AG20443 (cell line): Measurements from ENCODE around the gene COX19.
"Not testable (repeated sequence)": the region's sequence is repeated elsewhere in the genome, so short reads cannot be mapped to it uniquely, and the experiment has no call there.

ENCODE experiments used
- DNase-seq: peaks from one replicate; pipeline ENCODE4 v3.0.0; 2012; ENCODE audit warnings: low spot score, mixed read lengths

The COX19 gene

DNA sequence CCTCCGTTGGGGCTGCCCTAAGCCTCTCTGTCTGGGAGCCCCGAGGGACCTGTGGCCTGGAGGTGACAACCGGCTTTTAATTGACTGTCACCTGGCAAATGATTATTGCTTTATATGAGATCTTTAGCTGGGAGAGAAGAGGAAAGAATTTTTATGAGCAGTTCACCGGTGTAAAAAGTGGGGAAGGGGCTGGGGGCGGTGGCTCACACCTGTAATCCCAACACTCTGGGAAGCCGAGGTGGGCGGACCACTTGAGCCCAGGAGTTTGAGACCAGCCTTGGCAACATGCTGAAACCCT, 2.6 kb upstream of the COX19 start:
- DNase-seq, result no peak

DNA sequence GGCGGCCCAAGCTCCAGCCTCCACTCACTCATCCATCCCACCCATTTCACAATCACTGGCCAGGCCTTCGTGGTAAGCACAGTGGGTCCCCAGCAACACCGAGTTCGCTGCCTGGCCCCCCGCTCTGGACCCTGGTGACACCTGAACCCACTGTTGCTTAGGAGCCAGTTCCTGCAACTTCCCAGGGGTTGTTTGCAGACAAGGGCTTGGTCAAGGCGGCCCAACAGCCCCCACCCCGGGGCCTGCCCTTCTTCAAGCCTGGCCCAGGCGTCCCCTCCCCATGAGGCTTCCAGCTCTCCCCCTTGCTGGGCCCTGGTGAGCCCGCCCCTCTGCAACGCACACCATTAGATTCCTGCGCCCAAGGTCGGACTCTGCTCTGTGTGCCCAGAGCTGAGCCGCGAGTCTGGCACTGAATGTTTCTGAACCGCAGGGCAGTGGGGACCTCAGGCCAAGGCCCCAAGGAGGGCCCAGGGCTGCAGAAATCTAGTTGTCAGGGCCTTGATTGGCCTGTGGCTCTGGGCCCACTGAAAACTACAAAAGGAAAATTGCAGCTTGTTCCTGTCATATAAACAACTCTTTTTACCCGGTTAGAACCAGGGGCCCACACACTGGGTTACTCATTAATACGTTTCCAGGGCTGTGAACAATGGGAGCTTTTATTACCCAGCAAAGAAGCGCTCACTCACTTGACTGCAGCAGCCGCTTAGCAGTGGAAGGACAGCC, 2.1 kb upstream of the COX19 start:
- no peak for DNase-seq

DNA sequence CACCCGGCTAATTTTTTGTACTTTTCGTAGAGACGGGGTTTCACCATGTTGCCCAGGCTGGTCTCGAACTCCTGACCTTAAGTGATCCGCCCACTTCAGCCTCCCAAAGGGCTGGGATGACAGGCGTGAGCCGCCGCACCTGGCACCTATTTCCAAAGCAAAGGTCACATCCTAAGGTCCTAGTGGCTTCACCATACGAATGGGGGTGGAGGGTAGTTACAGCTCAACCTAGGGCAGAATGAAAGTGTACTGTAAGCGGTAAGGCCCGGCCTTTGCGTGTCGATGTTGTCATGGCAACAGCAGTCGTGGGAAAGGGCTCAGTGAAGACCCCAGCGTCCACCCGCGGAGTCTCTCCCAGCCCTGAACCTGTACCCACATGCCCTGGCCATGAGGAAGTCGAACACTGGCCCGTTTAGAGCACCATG, 1.6 kb upstream of the COX19 start:
- DNase-seq, result no peak

DNA sequence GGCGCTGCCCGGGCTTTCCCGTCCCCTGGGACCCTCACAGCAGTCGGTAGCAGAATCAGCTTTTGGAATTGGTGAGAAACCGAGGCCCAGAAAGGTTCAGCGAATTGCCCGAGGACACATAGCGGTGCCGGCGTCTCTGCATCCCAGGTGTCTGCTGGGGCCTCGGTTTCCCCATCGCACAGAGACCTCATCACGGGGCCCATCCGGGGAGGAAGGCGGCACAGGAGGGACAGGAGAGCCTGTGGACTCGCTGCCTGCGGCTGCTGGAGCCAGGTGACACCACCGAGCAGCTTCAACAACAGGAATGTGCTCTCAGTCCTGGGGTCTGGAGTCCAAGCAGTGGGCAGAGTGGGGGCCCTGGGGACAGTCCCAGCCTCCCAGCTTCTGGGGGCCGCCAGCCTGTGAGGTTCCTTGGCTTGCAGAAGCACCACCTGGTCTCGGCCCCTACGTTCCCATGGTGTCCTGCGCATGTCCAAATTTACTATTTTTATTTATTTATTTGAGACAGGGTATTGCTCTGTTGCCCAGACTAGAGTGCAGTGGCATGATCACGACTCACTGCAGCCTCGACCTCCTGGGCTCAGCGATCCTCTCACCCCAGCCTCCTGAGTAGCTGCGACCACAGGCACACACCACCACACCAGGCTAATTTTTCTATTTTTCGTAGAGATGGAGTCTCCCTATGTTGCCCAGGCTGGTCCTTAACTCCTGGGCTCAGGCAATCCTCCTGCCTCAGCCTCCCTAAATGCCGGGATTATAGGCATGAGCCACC, 539 bp upstream of the COX19 start:
- DNase-seq, result no peak

DNA sequence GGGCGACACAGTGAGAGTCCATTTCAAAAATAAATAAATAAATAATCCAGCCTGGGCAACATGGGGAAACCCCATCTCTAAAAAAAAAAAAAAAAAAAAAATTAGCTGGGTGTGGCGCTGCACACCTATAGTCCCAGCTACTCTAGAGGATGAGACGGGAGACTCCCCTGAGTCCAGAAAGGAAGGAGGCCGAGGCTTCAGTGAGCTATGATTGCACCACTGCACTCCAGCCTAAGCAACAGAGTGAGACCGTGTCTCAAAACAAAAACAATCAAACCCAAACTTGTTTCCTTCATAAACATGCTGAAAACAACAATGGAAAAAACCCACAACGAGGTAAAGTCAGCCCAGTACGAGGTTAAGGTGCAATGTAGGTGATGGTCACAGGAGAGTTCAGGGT, 1.2 kb downstream of the COX19 start:
- DNase-seq, result no peak

DNA sequence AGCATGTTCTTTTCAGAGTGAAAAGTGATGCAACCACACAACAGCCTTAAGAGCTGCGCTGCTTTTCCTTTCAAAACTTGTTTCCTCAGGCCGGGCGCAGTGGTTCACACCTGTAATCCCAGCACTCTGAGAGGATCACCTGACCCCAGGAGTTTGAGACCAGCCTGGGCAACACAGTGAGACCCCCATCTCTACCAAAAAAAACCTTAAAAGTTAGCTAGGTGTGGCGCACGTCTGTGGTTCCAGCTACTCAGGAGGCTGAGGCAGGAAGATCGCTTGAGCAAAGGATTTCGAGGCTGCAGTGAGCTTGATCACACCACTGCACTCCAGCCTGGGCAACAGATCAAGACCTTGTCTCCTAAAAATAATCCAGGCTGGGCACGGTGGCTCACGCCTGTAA, 2.0 kb downstream of the COX19 start:
- DNase-seq, result no peak

DNA sequence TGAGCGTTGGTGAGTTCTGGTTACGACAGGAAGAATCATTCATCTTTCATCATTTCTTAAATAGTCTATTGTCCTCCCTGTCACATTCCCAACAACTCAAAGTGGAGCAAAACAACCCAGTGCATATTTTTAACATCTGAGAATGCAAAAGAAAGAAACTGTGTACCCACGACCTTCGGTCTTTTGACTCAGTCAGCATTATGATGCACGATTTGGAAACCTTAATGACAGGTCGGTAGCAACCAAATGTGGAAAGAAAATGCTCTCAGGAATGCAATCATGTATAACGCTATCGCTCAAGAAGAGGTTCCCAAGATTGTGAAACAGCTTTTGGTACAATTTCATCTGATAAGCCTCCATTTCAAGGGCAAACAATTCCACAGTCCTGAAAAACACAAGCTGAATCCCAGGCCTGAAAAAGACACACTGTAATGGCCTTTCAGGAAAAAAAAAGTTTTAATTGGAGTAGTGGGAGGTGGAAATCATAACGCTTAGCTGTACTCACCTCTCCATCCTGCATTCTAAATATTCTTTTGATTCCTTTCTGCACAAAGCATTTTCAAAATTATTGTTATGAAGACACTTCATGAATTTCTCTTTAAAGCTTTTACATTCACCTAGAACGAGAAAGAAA, 2.6 kb downstream of the COX19 start:
- no peak for DNase-seq

DNA sequence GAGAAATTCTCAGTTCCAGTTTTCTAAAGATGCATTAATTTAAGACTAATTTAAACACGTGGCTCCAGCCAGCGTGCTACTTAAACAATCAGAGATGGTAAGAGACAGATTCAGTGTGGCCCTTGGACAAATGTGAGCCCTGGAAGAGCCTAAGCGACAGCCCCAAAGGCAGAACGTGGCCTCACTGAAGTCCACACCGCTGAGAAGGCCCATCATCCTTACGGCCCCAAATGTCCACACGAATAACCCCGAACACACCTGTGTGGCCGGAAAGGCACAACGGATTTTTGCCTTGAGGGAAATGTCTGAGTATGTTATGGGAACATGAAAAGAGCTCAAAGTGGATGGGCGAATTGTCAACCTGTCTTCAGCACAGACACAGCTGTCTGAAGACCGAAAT, 3.2 kb downstream of the COX19 start:
- DNase-seq, result no peak

DNA sequence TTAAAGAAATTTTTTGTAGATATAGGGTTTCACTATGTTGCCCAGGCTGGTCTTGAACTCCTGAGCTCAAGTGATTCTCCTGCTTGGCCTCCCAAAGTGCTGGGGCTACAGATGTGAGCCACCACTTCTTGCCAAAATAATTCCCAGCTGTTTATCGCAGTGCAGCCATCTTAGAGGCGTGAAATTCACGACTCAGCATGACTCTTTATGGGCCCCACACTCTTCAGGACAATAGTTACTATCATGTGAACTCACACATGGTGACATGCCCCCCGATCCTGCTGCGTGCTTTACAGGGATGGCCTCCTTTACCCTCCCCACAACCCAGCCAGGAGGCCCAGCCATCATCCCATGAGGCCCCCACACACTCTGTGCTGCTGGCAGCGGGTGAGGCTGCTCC, 4.6 kb downstream of the COX19 start:
- DNase-seq, result no peak

DNA sequence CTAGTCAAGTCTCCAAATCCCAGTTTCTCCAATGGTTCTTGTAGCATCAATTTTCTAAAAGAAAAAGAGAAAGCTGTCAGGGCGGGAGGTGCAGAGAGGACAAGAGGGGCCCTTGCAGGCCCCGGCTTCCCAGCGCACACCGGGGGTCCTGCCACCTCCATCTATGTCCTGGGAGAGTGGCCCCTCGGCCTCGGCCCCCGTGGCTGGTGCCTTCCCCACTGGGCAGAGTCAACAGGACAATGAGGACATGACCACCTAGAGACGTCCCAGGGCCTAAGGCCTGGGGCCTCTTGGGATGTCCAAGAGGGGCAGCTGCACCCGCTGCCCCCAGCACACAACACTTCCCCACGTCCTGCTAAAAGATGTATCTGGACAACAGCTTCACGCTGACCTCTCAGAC, 5.9 kb downstream of the COX19 start:
- no peak for DNase-seq

DNA sequence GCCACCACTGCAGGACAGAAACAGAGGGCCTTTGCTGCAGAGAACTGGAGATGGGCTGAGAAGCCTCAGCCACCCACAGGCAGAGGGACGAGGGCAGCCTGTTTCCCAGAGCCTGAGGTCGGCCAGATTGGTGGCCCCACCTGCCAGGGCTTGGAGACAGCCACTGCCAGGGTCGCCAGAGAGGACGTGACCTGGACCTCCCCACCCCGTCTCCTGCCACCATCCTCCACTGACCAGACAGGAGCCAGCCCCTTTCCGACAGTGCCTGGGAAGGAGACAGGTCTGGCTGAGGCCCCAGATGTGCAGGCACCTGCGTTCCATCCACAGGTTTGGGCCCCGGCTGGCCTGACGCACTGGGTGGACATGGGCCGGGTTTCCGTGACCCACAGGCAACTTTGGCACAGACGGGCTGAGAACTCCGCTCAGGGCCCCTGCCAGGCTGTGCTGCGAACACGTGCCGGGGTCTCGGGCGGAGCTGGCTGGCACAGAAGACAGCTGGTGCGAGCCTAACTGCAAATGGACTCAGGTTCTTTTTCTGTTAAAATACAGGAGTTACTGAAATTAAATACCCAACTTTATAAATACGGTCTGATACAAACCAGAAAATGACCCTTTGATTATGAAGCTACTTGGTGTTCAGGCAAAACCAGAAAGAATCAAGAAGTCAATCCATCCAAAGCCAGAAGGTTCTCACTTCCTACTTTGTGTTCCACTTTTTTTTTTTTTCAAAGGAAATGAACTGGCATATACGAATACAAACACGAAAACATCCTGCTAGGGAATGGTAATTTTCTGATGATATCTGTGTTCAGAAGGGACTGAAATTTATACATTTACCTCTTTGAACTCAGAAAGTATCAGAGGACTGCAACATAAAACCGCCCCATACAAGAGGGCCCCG, 6.9 kb downstream of the COX19 start:
- DNase-seq, result no peak

DNA sequence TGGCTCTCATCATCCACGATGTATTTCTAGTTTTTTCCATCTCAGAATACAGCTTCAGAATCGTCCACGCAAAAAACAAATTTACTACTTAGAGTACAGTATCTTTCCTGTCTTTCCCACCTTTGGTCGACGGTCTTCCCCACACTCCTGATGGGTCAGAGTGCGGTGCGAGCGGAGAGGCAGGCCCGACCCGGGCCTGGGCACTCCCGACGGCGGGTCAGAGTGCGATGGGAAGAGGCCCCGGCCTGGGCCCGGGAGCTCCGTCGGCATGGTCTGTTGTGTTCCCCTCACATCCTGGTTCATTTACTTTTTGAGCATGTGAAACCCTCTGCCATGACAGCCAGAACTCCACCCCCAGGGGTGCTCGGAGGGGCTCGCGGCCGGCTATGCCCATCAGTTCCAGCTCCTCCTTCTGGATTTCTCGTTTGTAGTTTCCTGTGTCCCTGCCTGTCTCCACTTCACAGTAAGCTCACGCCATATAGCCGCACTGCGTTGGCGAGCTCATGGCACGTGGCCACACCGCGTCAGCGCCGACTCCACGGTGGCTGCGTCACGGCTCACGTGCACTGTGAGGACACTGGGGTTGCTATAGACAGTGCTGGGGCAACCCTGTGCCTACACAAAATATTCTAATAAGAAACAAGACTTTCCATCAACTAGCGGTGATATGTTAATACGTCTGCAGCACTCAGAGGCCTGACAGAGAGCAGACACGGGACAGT, 7.8 kb downstream of the COX19 start:
- DNase-seq, result no peak

DNA sequence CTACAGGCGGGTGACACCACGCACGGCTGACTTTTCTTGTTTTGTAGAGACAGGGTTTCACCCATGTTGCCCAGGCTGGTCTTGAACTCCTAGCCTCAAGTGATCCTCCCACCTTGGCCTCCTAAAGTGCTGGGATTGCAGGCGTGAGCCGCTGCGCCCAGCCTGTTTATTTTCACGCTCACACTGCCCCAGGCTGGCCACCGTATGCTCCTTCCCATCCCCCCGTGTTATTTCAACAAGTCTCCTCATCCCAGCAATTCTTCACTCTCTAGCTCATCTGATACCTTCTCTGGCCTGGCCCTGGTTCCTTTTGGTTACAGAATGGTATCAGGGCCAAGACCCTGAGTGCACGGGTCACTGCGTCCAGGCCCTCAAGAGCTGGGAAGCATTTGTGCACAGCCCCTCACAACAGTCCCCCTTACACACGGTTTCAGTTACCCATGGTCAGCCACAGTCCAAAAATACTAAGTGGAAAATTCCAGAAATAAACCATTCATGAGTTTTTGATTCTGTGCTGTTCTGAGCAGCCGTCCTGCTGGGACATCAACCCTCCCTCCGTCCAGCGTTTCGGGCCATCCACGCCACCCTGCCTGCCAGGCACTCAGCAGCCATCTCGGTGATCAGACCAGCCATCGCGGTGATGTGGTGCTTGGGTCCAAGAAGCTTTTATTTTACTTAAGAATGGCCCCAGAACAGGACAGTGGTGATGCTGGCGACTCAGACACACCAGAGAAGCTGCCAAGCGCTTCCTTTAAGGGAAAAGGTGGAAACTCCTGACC, 8.9 kb downstream of the COX19 start:
- no peak for DNase-seq

DNA sequence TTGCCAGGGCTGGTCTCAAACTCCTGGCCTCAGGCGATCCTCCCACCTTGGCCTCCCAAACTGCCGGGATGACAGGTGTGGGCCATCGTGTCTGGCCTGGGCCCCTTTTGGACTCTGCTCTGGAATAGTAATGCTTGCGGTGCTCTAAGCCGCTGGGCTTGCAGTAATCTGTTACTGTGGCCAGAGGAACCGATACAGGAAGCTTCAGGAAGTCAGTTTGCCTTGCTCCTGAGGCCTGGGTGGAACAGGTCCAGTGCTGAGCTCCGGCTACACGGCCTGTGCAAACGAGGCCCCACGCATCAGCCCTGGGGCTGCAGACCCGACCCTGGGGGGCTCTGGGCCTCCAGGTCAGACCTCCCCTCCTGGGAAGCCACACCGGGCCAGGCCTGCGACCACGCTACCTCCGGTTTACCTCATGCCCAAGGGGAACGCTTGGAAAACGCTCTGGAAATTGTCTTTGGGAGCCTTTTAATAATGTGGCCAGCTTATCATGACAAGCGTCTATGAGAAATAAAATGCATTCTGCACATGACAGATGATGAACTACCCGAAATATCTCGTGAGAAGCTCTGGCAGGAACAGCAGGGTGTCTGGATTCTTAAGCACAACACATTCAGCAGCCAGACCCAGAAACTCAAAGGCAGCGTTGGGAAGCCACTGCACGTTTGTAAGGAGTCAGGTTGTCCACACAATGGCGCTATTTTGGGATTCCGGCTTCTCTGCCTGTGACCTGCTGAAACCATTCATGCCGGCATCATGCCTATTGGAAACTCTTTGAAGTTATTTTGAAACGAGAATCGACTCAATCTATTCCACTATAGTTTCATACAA, 10.7 kb downstream of the COX19 start:
- peak; percentile 77 for DNase-seq

DNA sequence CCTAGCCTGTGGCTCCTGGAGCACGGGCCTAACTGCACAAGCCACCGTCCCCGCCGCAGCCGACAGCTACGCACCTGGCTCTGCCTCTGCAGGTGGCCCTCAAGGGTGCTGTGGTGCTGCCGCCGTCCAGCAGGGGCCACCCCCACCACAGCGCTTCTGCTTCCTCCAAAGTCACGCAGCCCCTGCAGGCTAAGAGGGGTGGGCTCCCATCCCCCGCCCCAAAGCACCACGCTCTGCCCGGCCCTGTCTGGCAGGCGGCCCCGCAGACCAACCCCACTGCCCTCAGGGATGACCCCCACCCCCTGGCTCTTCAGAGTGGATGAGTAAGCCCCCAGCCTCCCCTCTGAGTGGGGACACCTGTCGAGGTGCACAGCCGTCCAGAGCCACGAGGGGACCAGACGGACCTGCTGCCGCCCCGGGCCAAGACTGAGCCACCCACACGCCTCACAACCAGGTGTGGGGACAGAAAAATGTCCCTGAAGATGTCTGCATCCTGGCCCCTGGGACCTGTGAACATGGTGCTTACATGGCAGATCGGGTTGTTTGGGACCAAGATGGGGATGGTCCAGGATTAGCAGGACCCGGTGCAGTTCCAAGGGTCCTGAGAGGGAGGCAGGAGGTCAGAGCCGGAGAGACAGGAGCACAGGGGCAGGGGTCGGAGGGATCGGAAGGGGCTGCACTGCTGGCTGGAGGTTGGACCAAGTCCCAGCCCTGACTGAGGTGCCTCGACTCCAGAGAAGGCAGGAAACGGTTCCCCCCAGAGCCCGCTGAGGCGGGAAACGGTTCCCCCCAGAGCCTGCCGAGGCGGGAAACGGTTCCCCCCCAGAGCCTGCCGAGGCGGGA, 11.9 kb downstream of the COX19 start:
- no peak for DNase-seq

DNA sequence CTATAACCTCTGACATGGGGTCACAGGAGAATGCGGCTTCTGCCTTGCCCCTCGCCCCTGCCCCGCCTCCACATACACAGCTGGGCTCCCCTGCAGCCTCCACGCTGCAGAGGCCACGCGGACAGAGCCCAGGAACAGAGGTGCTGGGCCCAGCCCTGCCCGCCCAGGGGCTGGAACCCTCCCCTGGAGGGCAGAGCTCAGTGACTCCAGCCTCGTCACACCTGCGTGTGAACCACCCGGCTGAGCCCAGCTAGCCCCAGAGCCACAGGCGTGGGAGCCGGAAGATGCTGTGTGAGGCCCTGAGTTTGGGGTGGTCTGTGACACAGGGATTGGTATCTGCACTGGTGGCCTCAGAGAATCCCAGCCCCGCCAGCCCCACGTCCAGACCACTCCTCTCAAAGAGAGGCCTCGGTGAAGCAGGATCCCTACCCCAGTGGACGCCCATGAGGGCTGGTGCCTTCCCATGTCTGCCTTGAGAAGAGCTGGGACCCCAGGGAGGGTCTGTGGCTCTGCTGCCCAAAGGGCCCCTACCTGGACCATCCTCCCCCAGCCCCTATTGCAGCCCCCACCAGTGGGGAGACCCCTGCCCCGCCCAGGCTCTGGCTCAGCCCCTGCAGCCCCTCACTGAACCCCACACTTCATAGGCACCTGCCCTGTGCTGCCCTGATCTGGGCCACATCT, 12.8 kb downstream of the COX19 start:
- DNase-seq, result no peak

DNA sequence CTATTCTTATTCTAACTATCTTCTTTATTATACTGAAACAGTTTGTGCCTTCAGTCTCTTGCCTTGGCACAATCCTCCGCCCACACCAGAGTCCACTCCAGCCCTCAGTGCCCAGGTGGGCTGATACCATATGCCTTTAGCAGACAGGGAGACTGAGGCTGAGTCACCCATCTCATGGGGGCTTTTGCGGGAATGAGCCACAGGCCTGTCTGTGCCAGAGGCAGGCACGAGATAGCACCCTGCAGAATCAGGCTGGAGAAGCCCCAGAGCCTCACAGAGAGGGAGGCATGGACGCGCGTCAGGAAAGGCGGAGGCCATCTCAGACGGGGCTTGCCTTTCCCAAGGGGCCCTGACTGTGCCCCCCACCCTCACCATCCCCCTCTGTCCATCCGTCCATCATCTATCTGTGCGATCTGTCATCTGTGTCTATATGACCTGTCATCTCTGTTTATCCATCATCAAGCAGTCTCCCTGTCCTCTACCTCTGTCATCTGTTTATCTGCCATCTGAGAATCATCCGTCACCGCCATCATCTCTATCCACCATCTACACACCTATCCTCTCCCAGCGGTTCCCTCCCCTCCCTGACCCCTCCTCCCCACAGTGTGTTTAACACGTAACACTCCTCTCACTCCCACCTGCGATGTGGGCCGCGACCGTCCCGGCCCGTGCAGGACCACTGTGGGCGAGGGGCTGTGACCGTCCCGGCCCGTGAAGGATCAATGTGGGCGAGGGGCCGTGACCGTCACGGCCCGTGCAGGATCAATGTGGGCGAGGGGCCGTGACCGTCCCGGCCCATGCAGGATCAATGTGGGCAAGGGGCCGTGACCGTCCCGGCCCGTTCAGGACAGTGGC, 13.6 kb downstream of the COX19 start:
- DNase-seq, result no peak

DNA sequence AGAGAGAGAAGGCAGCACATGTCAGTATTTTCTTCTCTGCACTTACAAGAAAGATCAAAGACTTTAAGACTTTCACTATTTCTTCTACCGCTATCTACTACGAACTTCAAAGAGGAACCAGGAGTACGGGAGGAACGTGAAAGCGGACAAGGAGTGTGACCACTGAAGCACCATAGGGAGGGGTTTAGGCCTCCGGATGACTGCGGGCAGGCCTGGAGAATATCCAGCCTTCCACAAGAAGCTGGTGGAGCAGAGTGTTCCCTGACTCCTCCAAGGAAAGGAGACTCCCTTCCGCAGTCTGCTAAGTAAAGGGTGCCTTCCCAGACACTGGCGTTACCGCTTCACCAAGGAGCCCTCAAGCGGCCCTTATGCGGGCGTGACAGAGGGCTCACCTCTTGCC, 14.4 kb downstream of the COX19 start:
- DNase-seq, result not testable (repeated sequence)
